Stomach smooth muscle (tissue), 2 donors: ENCODE data around the gene SHISA3.

ENCODE experiments used
- H3K27ac ChIP-seq: one replicate; pipeline ENCODE4 v1.7.0; 2013; ENCODE audit warnings: mild to moderate bottlenecking, low read length, inconsistent platforms
- H3K27me3 ChIP-seq, 2 donors: one replicate each; pipeline ENCODE4 v1.7.0; 2013; ENCODE audit warnings: low read length in 2 of 2; ENCODE audit not compliant: insufficient read depth in 2 of 2, control insufficient read depth in 1 of 2
- H3K36me3 ChIP-seq, 2 donors: one replicate each; pipeline ENCODE4 v1.7.0; 2013; ENCODE audit warnings: low read length in 2 of 2; ENCODE audit not compliant: control insufficient read depth in 2 of 2, insufficient read depth in 2 of 2
- H3K4me1 ChIP-seq: one replicate; pipeline ENCODE4 v1.7.0; 2013; ENCODE audit warnings: low read length; ENCODE audit not compliant: control insufficient read depth, insufficient read depth
- H3K4me3 ChIP-seq, 2 donors: one replicate each; pipeline ENCODE4 v1.7.0; 2013; ENCODE audit warnings: low read length in 2 of 2
- H3K9ac ChIP-seq, 2 donors: one replicate each; pipeline ENCODE4 v1.7.0; 2013; ENCODE audit warnings: low read length in 2 of 2, mild to moderate bottlenecking in 1 of 2
- H3K9me3 ChIP-seq, 2 donors: one replicate each; pipeline ENCODE4 v1.7.0; 2013; ENCODE audit warnings: low read length in 2 of 2; ENCODE audit not compliant: control insufficient read depth in 2 of 2
- donor health status: healthy.
- donor health status: Pancreatic carcinoma.

The SHISA3 gene

DNA sequence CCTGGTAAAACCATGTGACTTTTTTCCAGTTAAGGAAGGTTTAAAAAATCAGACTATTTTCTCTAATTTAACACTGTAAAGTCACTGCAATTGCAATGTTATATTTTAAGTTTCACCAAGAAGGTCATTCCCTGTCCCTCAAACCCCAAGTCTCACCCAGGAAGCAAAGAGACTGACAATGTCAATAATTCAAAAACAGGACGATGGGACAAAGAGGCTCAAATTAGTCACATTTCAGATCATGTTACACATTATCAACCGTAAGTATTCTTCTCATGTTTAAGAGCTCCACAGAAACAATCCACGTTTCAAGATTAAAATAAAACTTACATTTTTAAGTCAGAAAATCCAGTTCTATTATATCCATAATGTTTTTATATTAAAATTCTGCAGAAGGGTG, 13.2 kb downstream of the SHISA3 start:
- Histone ChIP-seq H3K9ac (no peak overlapping the region), H3K27me3 (no peaks in the 10 kb centered on the region), H3K27ac (no peak overlapping the region), H3K9me3 (no peaks in the 10 kb centered on the region), H3K4me3 (no peak overlapping the region), H3K36me3 (no peaks in the 10 kb centered on the region), H3K4me1 (no peaks in the 10 kb centered on the region)

DNA sequence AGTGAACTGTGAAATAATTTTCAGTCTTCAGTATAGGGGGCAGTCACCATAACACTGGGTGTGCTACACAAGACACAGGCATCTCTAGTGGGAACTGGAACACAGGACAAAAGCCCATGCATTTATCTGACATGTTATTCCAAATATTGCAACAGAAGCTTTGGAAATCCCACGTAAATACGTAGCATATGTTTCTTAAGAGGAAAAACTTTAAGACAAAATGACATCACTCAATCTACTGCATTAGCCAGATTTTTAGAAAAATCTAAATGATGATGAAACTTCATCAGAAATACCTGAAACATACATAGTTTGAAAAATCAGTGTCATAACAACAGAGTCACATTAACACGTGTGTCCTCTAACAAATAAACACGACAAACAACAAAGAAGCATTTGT, 14.5 kb downstream of the SHISA3 start:
- Histone ChIP-seq H3K4me3 (no peak overlapping the region), H3K4me1 (no peaks in the 10 kb centered on the region), H3K9ac (no peak overlapping the region), H3K36me3 (no peaks in the 10 kb centered on the region), H3K27ac (no peak overlapping the region), H3K9me3 (no peaks in the 10 kb centered on the region), H3K27me3 (no peaks in the 10 kb centered on the region)

- H3K9ac ChIP-seq: no peak overlapping the region
- no peaks in the 10 kb centered on the region for H3K4me1 ChIP-seq
- H3K36me3 ChIP-seq: no peaks in the 10 kb centered on the region
- H3K4me3 ChIP-seq: no peak overlapping the region
- H3K9me3 ChIP-seq: no peaks in the 10 kb centered on the region
- no peaks in the 10 kb centered on the region for H3K27me3 ChIP-seq
- H3K27ac ChIP-seq: no peak overlapping the region
Measured at GRCh38 chr4:42412251-42412650, 15.0 kb downstream of the SHISA3 start.

DNA sequence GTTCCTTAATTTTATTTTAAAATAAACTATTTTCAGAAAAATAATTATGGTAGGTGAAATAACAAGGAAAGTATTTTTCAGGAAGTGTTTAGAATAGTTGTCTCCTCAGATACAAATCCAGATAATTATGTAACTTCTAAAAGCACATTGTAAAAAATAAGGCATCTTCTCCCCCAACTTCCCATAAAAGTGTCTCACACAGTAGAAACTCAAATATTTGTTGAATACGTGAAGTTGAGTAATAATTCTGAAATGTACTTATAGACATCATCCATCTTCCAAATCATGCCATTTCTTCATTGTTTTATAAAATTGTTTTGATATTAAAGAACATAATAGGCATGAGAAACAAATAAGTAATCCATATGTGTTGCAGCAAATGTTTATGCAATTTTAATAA, 18.0 kb downstream of the SHISA3 start:
- Histone ChIP-seq H3K27ac (no peak overlapping the region), H3K9ac (no peak overlapping the region), H3K27me3 (no peaks in the 10 kb centered on the region), H3K4me3 (no peak overlapping the region), H3K4me1 (no peaks in the 10 kb centered on the region), H3K9me3 (no peaks in the 10 kb centered on the region), H3K36me3 (no peaks in the 10 kb centered on the region)

DNA sequence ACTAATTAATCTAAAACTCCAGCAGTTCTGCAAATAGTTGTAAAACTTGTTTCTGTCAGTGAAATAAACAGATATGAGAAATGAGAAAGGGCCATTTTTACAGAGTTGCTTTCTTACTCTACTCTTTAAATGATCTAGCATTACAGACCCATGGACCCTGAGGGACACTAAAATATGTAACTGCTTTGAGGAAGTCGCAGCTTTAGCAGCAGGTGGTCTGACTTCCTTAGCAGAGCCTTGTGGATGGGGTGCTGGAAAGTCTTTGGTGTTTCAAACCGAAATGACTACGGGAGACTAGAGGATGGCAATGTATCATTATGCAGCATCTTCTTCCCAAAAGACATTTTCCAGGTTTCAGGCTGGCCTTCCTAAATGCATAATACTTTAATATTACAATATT, 18.7 kb downstream of the SHISA3 start:
- Histone ChIP-seq H3K9me3 (no peaks in the 10 kb centered on the region), H3K27me3 (no peaks in the 10 kb centered on the region), H3K27ac (no peak overlapping the region), H3K4me3 (no peak overlapping the region), H3K9ac (no peak overlapping the region), H3K4me1 (no peaks in the 10 kb centered on the region), H3K36me3 (no peaks in the 10 kb centered on the region)

- no peaks in the 10 kb centered on the region for H3K9me3 ChIP-seq
- H3K36me3 ChIP-seq: peaks cover 0 to 3% of the 10 kb centered on the region in 2 donors
- no peak overlapping the region for H3K4me3 ChIP-seq
- no peak overlapping the region for H3K9ac ChIP-seq
- H3K27me3 ChIP-seq: no peaks in the 10 kb centered on the region
- H3K27ac ChIP-seq: no peak overlapping the region
- no peaks in the 10 kb centered on the region for H3K4me1 ChIP-seq
Measured at GRCh38 chr4:42417550-42417949, 20.3 kb downstream of the SHISA3 start.

- no peak overlapping the region for H3K27ac ChIP-seq
- peaks cover 0 to 3% of the 10 kb centered on the region in 2 donors for H3K36me3 ChIP-seq
- no peaks in the 10 kb centered on the region for H3K4me1 ChIP-seq
- H3K27me3 ChIP-seq: no peaks in the 10 kb centered on the region
- H3K9ac ChIP-seq: no peak overlapping the region
- no peak overlapping the region for H3K4me3 ChIP-seq
- no peaks in the 10 kb centered on the region for H3K9me3 ChIP-seq
Measured at GRCh38 chr4:42420140-42420539, 22.9 kb downstream of the SHISA3 start.

DNA sequence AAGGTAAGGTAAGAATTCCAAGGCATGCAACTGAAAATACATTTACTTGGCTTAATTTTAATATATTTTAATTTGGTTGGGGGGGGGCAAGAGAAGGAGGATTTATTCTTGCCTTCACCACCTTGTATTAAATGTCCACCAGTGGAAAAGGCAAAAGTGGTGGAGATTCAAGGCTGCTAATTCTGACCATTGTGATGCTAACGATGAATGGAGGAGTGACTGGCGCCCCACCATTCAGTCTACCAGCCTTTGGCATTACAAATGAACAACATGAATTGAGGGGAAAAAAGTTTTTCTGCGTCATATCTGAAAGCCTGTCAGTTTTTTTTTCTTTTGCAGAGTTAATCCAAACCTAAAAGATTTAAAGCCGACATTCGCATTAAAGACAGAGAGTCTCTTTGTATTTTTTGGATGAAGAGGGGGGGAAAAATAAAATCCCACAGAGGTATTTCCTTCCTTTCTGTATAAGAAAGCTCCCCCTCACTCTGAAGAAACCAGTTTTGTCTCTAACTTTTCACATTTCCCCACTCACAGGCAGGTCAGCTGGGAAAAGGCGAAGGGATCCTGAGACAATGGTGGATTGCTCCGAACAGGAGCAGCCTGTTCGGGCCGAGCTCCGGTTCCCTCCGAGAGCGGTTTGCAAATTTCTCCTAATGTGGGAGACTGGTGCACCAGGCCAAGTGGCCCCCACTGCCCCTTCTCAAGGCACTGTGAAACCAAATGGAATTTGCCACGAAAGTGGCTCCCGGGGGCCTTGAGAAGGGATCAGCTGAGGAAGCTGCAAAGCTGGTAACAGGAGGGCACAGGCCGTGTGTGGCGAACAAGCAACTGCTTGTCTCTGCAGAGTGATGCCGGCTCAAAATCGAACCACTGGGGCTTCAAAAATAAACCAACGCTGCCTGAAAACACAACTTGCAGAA, 28.1 kb downstream of the SHISA3 start:
- Histone ChIP-seq H3K4me3 (no peak overlapping the region), H3K27ac (no peak overlapping the region), H3K36me3 (peaks cover 0 to 3% of the 10 kb centered on the region in 2 donors), H3K4me1 (no peaks in the 10 kb centered on the region), H3K27me3 (no peaks in the 10 kb centered on the region), H3K9me3 (no peaks in the 10 kb centered on the region), H3K9ac (no peak overlapping the region)

DNA sequence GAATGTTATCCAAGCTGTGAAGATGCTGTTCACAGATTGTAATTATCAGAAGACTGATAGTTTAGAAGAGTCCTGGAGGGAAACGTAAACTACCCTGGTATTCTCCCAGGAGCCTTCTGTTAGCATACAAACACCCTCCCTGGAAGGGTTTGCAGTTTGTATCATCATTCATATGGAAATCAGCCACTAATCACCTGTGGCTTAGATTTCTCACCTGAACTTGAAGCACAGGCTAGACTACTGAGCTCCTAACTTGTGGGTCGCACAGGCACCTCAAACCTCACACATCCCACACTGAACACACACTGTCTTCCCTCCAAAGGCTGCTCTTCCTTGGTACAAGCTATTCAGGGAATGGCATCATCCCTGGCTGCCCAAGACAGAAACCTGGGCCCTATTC, 30.7 kb downstream of the SHISA3 start:
- no peak overlapping the region for H3K4me3 ChIP-seq
- peaks cover 0 to 4% of the 10 kb centered on the region in 2 donors for H3K36me3 ChIP-seq
- no peaks in the 10 kb centered on the region for H3K4me1 ChIP-seq
- no peak overlapping the region for H3K9ac ChIP-seq
- H3K9me3 ChIP-seq: no peaks in the 10 kb centered on the region
- no peak overlapping the region for H3K27ac ChIP-seq
- H3K27me3 ChIP-seq: no peaks in the 10 kb centered on the region

- Histone ChIP-seq H3K27me3 (no peaks in the 10 kb centered on the region), H3K27ac (no peak overlapping the region), H3K4me3 (no peak overlapping the region), H3K36me3 (peaks cover 0 to 10% of the 10 kb centered on the region in 2 donors), H3K9ac (no peak overlapping the region), H3K9me3 (no peaks in the 10 kb centered on the region), H3K4me1 (no peaks in the 10 kb centered on the region)
Measured at GRCh38 chr4:42436928-42437565, 39.8 kb downstream of the SHISA3 start.

- H3K36me3 ChIP-seq: peaks cover 3 to 6% of the 10 kb centered on the region in 2 donors
Measured at GRCh38 chr4:42440083-42440482, 42.8 kb downstream of the SHISA3 start.

More at GRCh38 chr4:42440083-42440482, 42.8 kb downstream of the SHISA3 start:
- Histone ChIP-seq H3K4me3 (no peak overlapping the region), H3K27me3 (no peaks in the 10 kb centered on the region), H3K9ac (no peak overlapping the region), H3K9me3 (no peaks in the 10 kb centered on the region), H3K27ac (no peak overlapping the region), H3K4me1 (no peaks in the 10 kb centered on the region)
